ENCODE data around the gene FAM120B.
A peak's percentile ranks its signal among the peaks of the same experiment; 100 is the strongest.

Gene FAM120B

GRCh38 chr6:170272341-170273065, 34.1 kb upstream of the FAM120B start:
- no peak for DNase-seq

- DNase-seq: no peak
Observed at GRCh38 chr6:170273191-170273590, 33.4 kb upstream of the FAM120B start.

GRCh38 chr6:170273681-170274080, 32.9 kb upstream of the FAM120B start:
- DNase-seq: no peak

GRCh38 chr6:170274713-170275560, 31.6 kb upstream of the FAM120B start:
- DNase-seq: no peak

GRCh38 chr6:170276369-170277057, 30.0 kb upstream of the FAM120B start:
- no peak for DNase-seq

- no peak for DNase-seq
Observed at GRCh38 chr6:170277893-170278742, 28.4 kb upstream of the FAM120B start.

GRCh38 chr6:170278743-170279094, 27.8 kb upstream of the FAM120B start:
- DNase-seq: no peak

GRCh38 chr6:170279426-170279825, 27.1 kb upstream of the FAM120B start:
- DNase-seq: no peak

- DNase-seq: peak; percentile 66
Observed at GRCh38 chr6:170279977-170280688, 26.4 kb upstream of the FAM120B start.

- DNase-seq: no peak
Observed at GRCh38 chr6:170280689-170281045, 25.9 kb upstream of the FAM120B start.

GRCh38 chr6:170281331-170282292, 24.9 kb upstream of the FAM120B start:
- no peak for DNase-seq

- DNase-seq: no peak
Observed at GRCh38 chr6:170282512-170283158, 23.9 kb upstream of the FAM120B start.

- no peak for DNase-seq
Observed at GRCh38 chr6:170283212-170284081, 23.1 kb upstream of the FAM120B start.

GRCh38 chr6:170284126-170284773, 22.3 kb upstream of the FAM120B start:
- no peak for DNase-seq

GRCh38 chr6:170284866-170285469, 21.6 kb upstream of the FAM120B start:
- DNase-seq: no peak

- DNase-seq: no peak
Observed at GRCh38 chr6:170285482-170285881, 21.1 kb upstream of the FAM120B start.

GRCh38 chr6:170286246-170286933, 20.2 kb upstream of the FAM120B start:
- no peak for DNase-seq

GRCh38 chr6:170286934-170287265, 19.7 kb upstream of the FAM120B start:
- DNase-seq: no peak
